ENCODE data around the gene TELO2.

GRCh38 chr16:1457489-1458245 is 35.5 kb upstream of the TELO2 start:
- no peak for TF ChIP-seq POLR2A (IDR thresholded peaks at IDR 0.05)
- TF ChIP-seq CTCF (IDR thresholded peaks at IDR 0.05) = no peak

Data from Peyer's patch (tissue), 4 donors.